ENCODE data around the gene RAG2.

DNA sequence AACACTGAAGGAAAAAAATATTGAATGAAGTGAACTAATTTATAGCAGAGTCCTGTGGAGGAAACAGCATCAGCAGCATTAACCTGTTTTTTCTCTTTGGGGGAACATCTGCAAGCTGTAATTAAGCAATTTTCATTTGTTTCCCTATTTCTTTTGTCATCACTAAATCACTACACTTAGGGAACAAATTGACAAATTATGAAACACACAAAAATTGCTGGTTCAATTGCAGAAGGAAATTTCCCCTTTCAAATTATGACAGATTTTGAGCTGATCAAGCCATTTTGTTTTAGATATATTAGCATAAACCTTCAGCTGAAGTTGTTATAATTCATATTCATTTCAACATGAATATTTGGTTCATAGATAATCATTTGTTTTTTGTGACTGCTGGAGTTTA, 22.2 kb upstream of the RAG2 start:
- TF ChIP-seq, protein P1, sequence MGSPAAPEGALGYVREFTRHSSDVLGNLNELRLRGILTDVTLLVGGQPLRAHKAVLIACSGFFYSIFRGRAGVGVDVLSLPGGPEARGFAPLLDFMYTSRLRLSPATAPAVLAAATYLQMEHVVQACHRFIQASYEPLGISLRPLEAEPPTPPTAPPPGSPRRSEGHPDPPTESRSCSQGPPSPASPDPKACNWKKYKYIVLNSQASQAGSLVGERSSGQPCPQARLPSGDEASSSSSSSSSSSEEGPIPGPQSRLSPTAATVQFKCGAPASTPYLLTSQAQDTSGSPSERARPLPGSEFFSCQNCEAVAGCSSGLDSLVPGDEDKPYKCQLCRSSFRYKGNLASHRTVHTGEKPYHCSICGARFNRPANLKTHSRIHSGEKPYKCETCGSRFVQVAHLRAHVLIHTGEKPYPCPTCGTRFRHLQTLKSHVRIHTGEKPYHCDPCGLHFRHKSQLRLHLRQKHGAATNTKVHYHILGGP (tag by site-specific recombination; IDR thresholded peaks at IDR 0.05): no peak
- no peak for TF ChIP-seq ZNF211 (tag by site-specific recombination; IDR thresholded peaks at IDR 0.05; ENCODE audit: low read depth)
- no peak for TF ChIP-seq GLI4 (tag by site-specific recombination; IDR thresholded peaks at IDR 0.05)
- no peak for TF ChIP-seq BCL11A (tag by site-specific recombination; IDR thresholded peaks at IDR 0.05; ENCODE audit: low read depth)
- TF ChIP-seq, protein P2, sequence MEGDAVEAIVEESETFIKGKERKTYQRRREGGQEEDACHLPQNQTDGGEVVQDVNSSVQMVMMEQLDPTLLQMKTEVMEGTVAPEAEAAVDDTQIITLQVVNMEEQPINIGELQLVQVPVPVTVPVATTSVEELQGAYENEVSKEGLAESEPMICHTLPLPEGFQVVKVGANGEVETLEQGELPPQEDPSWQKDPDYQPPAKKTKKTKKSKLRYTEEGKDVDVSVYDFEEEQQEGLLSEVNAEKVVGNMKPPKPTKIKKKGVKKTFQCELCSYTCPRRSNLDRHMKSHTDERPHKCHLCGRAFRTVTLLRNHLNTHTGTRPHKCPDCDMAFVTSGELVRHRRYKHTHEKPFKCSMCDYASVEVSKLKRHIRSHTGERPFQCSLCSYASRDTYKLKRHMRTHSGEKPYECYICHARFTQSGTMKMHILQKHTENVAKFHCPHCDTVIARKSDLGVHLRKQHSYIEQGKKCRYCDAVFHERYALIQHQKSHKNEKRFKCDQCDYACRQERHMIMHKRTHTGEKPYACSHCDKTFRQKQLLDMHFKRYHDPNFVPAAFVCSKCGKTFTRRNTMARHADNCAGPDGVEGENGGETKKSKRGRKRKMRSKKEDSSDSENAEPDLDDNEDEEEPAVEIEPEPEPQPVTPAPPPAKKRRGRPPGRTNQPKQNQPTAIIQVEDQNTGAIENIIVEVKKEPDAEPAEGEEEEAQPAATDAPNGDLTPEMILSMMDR (tag by site-specific recombination; IDR thresholded peaks at IDR 0.05): no peak
- no peak for TF ChIP-seq ZNF274 (IDR thresholded peaks at IDR 0.05; ENCODE audit: low read length)
- TF ChIP-seq ZNF274 (tag by site-specific recombination; IDR thresholded peaks at IDR 0.05; ENCODE audit: borderline replicate concordance): no peak
- TF ChIP-seq GLIS2 (tag by site-specific recombination; IDR thresholded peaks at IDR 0.05): no peak
- TF ChIP-seq, protein P3, sequence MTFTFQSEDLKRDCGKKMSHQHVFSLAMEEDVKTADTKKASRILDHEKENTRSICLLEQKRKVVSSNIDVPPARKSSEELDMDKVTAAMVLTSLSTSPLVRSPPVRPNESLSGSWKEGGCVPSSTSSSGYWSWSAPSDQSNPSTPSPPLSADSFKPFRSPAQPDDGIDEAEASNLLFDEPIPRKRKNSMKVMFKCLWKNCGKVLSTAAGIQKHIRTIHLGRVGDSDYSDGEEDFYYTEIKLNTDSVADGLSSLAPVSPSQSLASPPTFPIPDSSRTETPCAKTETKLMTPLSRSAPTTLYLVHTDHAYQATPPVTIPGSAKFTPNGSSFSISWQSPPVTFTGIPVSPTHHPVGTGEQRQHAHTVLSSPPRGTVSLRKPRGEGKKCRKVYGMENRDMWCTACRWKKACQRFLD (tag by site-specific recombination; IDR thresholded peaks at IDR 0.05): no peak
- no peak for TF ChIP-seq ZNF24 (tag by site-specific recombination; IDR thresholded peaks at IDR 0.05)
- TF ChIP-seq REST (tag by site-specific recombination; IDR thresholded peaks at IDR 0.05): no peak
- TF ChIP-seq, protein P4, sequence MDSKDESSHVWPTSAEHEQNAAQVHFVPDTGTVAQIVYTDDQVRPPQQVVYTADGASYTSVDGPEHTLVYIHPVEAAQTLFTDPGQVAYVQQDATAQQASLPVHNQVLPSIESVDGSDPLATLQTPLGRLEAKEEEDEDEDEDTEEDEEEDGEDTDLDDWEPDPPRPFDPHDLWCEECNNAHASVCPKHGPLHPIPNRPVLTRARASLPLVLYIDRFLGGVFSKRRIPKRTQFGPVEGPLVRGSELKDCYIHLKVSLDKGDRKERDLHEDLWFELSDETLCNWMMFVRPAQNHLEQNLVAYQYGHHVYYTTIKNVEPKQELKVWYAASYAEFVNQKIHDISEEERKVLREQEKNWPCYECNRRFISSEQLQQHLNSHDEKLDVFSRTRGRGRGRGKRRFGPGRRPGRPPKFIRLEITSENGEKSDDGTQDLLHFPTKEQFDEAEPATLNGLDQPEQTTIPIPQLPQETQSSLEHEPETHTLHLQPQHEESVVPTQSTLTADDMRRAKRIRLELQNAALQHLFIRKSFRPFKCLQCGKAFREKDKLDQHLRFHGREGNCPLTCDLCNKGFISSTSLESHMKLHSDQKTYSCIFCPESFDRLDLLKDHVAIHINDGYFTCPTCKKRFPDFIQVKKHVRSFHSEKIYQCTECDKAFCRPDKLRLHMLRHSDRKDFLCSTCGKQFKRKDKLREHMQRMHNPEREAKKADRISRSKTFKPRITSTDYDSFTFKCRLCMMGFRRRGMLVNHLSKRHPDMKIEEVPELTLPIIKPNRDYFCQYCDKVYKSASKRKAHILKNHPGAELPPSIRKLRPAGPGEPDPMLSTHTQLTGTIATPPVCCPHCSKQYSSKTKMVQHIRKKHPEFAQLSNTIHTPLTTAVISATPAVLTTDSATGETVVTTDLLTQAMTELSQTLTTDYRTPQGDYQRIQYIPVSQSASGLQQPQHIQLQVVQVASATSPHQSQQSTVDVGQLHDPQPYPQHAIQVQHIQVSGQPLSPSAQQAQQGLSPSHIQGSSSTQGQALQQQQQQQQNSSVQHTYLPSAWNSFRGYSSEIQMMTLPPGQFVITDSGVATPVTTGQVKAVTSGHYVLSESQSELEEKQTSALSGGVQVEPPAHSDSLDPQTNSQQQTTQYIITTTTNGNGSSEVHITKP (tag by site-specific recombination; IDR thresholded peaks at IDR 0.05): no peak
- no peak for TF ChIP-seq TSHZ1 (tag by site-specific recombination; IDR thresholded peaks at IDR 0.05; ENCODE audit: borderline replicate concordance)
